ENCODE results near the gene SLC8A2.

The SLC8A2 gene

DNA sequence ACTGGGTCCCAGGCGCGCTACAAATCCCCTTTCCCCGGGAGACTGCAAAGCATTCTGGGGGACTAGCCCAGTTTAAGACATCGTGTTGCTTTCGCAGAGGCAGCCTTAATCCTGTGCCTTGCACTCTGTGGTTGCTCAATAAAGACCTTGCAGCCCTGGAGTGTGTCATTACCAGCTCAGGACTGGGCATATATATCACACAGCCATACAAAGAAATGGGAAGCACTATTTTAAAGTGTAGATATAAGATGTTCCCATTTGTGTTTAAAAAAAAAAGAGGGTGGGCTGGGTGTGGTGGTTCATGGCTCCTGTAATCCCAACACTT lies 32.1 kb upstream of the SLC8A2 start:
- FAIRE-seq: no peak

DNA sequence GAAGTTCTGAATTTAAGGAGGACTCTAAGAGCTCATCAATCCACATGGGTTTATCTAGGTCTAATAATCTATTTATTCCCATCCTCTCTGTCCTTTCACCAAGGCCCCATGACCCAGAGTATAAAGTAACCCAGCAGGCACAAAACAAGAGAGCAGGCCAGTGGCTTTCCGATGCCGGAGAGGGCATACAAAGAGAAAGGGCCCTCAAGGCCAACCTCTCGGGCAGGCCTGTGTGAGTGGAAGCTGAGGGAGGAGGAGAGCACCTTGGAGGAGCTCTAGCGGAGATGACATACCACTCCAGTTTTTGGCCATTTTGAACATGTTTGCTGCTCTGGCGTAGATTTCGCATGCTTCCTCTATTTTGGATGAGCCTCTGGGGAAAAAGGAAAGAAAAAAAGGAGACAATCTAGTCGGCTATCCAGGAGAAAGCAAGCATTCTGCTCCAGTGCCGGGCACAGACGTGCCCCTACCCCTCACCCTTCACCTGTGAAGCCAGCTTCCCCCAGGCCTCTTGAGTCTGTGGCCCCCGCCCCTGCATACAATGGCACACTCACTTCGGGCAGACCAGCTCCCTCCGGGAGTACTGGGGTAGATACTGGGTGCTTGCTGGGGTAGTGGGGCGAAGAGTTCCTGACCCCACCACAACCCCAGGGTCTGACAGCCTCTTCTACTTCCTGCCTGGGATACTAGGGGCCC lies 31.6 kb upstream of the SLC8A2 start:
- FAIRE-seq: no peak

- no peak for FAIRE-seq
Measured at GRCh38 chr19:47499863-47500830, 28.5 kb upstream of the SLC8A2 start.

DNA sequence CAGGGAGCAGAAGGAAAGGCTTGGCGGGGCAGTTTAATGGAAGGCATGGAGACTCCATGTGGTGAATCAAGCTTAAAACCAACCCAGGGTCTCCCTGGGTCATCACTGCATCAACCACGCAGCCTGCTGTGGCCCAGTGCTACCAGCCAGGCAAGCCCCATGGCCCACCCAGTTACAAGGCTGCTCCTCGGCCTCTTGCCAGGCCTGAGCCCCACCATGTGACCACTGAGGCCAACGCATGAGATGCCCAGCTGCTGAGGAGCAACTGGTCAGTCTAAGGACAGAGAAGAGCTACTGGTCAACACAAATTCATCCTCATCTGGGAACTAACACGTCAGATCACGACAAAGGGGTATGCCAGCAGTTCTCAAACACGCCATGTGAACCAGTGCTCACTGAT lies 27.7 kb upstream of the SLC8A2 start:
- no peak for FAIRE-seq

- no peak for FAIRE-seq
Measured at GRCh38 chr19:47498561-47498960, 26.9 kb upstream of the SLC8A2 start.

DNA sequence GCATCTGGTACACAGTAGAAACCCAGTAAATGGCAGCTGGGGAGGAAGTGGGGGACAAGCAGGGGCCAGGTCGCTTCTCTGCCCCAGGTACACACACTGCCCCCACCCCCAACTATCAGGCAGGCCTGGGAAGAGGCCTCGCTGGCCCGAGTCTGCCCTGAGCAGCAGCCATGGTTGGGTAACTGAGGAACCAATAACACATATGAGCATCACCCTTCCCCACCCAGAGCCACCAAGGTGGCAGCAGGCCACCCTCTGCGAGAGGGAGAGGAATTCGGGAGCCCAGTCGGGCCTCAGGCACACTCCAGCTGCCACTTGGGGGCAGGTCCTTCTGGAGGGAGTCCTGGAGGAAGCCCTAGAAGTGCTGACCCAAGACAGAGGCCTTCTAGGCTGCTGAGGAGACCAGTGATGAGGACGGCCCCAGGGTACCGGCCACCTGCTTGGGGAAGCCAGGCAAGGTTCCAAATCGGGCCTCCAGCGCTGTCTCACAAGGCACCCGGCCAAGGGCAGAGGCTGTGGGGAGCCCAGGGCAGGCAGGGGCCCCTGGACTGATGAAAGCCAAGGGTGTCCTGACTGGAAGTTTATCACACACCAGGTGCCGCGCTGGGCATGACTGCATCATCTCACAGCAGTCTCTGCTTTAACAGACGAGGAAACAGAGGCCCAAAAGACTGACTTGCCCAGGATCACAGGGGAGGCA lies 26.3 kb upstream of the SLC8A2 start:
- no peak for FAIRE-seq

DNA sequence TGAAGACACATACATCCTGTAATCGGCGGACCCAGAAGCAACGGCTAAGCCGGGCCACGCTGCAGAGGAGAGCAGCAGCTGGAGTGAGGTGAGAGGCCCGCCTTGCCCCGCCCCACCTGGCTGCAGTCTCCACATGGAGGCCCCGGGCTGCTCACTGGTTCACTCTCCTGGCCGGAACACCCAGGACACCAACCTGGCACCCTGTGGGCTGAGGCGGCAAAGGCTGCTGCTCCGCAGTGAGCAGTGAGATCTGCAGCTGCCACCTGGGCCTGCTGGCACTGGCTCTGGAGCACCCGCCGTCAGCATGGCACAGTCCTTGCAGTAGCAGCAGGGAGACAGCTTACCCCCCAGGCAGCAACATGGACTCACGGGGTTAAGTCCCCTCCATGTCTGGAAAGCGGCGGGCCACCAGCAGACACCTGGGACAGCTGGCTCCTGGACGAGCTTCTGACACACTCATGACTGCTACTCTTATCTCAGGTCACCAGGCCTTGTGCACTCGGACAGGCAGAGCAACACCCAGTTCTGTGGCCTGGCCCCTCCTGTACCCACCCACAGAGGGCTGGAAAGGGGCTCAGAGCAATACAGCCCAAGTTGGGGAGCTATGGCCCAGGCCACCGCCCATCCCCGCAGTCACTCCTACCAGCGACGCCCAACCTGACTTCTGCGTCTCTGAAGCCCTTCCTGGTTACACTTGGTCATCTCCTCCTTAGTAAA lies 25.5 kb upstream of the SLC8A2 start:
- FAIRE-seq: no peak

DNA sequence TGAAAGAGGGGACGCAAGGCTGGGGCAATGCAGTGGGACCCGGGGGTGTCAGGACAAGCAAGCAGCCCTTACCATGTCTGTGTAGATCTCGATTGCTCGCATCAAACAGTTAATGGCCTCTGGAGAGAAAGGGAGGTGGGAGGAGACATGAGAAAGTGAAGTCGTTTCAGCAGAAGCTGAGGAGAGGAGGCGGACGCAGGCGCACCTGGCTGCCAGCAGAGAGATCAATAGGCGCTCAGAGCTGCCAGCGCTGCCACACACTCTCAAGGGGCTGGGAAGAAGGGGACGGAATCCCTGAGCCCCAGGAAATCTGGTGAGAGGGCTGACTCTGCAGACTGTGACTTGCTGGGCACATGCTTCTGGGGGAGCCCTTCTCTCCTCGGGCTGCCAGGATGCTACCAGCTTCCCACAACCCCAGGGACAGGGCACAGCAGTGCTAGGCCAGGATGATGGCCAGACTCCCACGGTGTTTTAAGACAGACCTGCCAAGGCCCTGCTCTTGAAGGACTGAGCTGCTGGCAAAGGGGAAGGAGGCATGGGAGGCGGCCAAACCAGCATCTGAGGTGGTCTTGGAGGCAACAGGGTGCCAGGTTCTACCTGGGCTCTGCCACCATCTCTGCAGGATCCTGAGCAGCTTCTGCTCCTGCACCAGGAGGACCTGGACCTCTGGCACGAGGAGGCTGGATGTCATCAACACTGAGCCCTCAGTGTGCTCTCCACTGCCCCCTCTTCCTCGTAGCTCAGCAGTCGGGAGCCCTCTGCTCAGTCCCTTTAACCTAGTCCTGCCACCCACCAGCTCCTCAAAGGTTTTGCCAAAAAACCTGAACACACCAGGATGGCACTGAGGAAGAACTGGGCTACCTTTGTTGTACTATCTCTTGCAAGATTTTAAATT lies 24.0 kb upstream of the SLC8A2 start:
- FAIRE-seq: no peak

DNA sequence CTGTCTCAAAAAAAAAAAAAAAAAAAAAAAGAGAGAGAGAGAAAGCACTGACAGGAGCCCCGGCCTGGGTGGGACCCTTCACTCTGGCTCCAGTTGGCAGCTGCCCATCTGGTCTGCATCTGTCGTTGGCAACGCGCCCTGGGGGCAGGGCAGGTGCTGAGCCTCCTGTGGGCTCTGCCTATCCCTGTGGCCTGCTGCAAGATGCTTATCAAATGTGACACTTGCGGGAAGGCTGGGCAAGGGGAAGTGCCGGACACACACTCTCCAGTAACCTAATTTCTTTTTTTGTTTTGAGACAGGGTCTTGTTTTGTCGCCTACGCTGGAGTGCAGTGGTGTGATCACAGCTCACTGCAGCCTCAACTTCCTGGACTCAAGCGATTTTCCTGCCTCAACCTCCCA lies 23.0 kb upstream of the SLC8A2 start:
- no peak for FAIRE-seq

DNA sequence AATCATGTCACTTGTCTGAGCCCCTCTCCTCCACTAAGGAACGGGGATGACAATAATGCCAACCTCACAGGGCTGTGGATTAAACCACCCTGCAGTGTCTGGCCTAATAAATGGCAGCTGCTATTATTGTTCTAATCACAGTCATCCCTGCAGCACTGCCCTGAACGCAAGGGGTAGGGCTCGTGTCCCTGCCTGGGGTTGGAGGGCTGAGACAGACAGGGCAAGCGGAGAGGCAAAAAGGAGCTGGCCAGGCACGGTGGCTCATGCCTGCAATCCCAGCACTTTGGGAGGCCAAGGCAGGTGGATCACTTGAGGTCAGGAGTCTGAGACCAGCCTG lies 22.5 kb upstream of the SLC8A2 start:
- no peak for FAIRE-seq

DNA sequence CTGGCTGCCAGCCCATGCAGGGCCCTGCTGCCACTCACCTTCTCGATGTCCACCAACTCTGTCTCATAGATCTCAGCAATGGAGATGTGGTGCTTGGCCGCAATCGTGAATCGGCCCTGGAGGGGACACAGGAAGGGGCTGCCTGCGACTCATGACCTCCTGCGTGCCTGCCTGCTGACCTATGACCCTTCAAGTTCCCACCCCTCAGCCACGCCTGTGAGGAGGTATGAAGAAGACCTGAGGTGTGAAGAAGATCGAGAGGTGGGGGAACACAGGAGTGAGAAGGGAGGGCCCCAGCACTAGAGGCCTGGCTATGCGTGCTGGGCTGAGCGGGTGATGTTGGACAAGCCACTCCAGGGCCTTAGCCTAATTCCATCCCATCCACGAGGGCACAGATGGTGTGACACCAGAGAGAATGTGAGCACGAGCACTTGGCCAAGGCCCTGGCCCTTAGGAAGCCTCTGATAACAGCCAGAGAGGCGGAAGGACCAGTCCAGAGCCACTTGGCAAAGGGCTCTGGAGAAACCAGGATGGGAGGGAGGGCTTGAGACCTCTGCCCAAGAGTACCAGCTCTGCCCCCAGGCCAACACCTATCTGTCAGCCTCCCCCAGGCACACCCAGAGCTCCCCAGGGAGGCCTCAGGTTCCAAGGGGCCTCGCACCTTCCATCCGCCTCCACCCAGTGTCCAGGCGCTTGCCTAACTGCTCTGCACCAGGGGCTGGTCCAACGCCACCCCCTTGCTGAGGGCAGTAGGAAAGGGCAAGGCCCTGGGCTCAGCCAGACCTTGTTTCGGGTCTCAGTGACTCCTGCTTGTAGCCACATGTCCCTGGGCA lies 21.9 kb upstream of the SLC8A2 start:
- FAIRE-seq: no peak

DNA sequence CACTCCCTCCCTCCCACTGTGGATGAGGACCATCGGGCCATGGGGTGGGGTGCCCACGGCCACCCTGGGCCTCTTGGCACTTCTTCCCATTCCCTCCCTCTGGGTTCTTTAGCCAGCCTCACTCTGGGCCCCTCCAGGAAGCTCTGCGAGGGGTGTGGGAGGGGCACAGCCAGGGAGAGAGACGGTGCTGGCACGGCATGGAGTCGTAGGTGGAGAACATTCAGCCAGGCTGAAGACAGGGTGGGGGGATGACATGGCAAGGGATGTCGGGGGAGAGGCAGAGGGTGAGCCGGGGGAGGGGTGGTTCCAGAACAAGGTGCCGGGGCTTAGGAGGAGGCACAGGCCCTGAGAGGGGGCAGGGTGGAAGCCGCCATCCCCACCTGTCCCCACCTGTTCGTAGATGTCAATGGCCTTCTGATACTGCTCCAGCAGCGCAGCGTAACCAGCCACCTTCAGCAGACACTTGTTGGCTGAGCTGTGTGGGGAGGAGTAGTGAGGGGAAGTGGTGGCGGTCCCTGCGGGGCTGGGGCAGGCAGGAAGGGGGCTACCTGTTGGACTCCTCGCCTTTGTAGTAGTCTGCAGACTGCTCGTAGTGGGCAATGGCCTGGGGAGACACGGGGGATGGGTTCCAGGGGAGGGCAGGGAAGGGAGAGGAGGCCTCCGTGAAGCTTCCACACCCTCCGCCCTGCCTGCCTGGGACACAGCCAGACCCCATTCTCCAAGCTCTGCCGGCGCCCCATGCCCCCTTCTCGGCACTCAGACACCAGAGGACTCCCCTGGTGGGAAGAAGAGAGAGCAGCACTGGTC lies 21.1 kb upstream of the SLC8A2 start:
- FAIRE-seq: no peak

DNA sequence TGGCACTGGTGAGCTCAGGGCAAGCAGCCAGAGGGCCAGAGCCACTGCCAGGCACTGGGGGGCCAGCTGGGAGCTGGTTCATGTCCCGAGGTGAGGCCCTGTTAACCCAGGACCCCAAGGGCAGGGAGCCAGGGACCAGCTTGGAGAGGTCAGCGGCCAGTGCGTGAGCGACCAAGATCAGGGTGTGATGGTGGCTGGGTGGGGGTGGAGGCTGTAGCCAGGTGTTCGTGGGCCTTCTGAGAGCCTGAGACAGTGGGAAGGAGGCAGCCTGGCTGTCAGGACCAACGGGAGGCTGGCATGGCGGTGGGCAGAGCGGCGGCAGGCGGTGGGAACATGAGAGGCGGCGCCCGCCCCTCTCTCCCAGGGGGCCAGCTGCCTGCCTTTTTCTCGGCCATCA lies 20.4 kb upstream of the SLC8A2 start:
- FAIRE-seq: no peak

DNA sequence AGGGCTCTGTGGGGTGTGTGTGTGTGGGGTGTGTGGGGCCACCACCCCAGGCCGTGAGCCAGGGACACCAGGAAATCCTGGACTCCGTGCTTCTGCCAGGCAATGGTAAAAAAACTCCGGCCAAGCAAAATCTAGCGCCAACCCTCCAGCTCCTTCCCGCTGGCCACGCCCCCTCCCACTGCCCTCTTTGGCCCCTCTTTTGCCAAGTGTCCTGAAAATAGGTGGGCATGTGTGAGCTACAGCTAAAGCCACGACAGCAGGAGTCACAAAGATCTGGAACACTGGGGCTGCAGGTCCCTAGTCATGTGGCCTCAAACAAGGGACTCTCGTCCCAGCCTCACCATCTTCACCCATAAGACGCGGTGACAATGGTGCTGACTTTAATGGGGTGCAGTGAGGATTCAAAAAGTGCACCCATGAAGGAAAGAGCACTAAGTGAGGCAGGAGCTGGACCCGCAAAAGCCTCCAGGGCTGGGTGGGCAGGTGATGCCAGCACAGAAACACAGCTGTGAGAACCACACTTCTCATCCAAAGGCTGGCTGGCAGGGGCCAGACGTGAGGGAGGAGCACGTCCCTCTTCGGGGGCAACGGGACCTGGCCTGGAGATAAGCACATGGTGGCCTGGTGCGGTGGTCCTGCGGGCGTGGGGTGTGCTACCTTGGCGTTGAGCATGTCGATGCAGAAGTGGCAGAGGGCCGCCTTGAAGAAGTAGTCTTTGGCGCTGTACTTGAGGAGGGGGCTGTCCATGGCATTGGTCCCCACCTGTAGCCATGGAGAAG lies 19.9 kb upstream of the SLC8A2 start:
- FAIRE-seq: no peak

- FAIRE-seq: no peak
Measured at GRCh38 chr19:47490847-47491246, 19.2 kb upstream of the SLC8A2 start.

- FAIRE-seq: no peak
Measured at GRCh38 chr19:47490031-47490430, 18.3 kb upstream of the SLC8A2 start.

DNA sequence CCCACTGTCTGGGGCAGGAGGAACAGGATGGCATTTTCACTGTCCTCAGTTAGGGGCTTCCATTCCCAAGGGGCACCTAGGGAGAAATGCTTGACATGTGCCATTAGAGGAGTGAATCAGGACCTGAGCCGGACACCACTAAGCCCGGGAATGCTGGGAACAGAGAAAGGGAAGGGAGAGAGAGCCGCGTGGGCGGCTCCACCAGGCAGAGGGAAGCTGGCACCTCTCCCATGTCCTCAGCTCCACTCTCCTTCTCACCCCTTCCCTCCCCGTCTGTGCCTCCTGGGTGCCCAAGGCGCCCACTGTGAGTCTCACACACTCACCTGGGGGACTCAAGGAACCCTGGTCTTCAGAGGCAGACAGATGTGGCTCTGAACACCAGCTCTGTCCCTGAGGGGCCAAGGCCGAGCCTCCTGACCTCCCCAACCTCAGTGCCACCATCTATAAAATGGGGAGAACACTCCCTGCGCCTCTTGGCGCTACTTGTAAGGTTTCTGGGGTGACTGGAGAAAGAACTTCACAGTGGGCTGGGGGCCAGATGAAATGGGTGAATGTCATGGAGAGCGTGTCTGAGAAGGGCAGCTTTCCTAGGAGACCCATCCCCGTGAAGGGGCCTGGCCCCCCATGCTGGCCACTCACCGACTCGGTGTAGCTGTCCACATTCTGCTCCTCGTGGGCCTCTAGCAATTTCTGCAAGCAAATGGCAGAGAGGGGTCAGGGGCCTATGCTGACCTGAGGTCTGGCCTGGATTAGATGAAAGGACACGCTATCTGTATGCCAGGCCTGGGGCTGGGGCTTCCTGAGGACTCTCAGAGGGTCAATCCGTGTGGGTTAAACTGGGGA lies 17.6 kb upstream of the SLC8A2 start:
- no peak for FAIRE-seq
